HG03108 (cell line): ENCODE data around the gene GCN1.
"Not testable (repeated sequence)": the region's sequence is repeated elsewhere in the genome, so short reads cannot be mapped to it uniquely, and the experiment has no call there.

Source experiments
- ATAC-seq: cut with Tn5 transposase; IDR thresholded peaks from one replicate; pipeline ENCODE4 v1.9.1; 2021; ENCODE audit warnings: moderate library complexity; ENCODE audit not compliant: unreplicated experiment

Gene GCN1

GRCh38 chr12:120194534-120195395 lies at the start of gene GCN1:
Gene GCN1, minus strand, starts transcription at chr12:120194715. Its CDS starts 18 bp downstream, at chr12:120194697.
- ATAC-seq, result peak; percentile 83

GRCh38 chr12:120242971-120243699 lies 48.6 kb upstream of the GCN1 start:
- no peak for ATAC-seq

GRCh38 chr12:120242275-120242799 lies 47.8 kb upstream of the GCN1 start:
- ATAC-seq, result no peak

GRCh38 chr12:120241561-120242274 lies 47.2 kb upstream of the GCN1 start:
- ATAC-seq, result no peak

- ATAC-seq, result no peak
Measured at GRCh38 chr12:120240495-120240833, 45.9 kb upstream of the GCN1 start.

- ATAC-seq, result no peak
Measured at GRCh38 chr12:120239776-120240494, 45.4 kb upstream of the GCN1 start.

- ATAC-seq, result no peak
Measured at GRCh38 chr12:120238839-120239445, 44.4 kb upstream of the GCN1 start.

GRCh38 chr12:120238217-120238616 lies 43.7 kb upstream of the GCN1 start:
- ATAC-seq, result no peak

GRCh38 chr12:120237360-120238171 lies 43.1 kb upstream of the GCN1 start:
- ATAC-seq, result no peak

GRCh38 chr12:120236809-120237208 lies 42.3 kb upstream of the GCN1 start:
- not testable (repeated sequence) for ATAC-seq

- no peak for ATAC-seq
Measured at GRCh38 chr12:120235369-120236323, 41.1 kb upstream of the GCN1 start.

- ATAC-seq, result no peak
Measured at GRCh38 chr12:120234643-120235368, 40.3 kb upstream of the GCN1 start.

GRCh38 chr12:120231316-120232011 lies 36.9 kb upstream of the GCN1 start:
- ATAC-seq, result no peak

GRCh38 chr12:120230974-120231315 lies 36.4 kb upstream of the GCN1 start:
- ATAC-seq, result no peak

GRCh38 chr12:120230326-120230973 lies 35.9 kb upstream of the GCN1 start:
- no peak for ATAC-seq

GRCh38 chr12:120229487-120230325 lies 35.2 kb upstream of the GCN1 start:
- ATAC-seq, result no peak
